Tibial nerve (tissue), 4 donors: ENCODE results near the gene CEP97. TPM values are rescaled to one million over a fixed set of nuclear protein-coding genes. Genes with fewer than 3 reads are reported as not detected.
"Not testable (repeated sequence)": the region's sequence is repeated elsewhere in the genome, so short reads cannot be mapped to it uniquely, and the experiment has no call there.

Experiments
- DNase-seq, 2 donors: peaks; one replicate each; pipeline ENCODE4 v3.0.0-alpha.2; 2019; ENCODE audit warnings: low spot score in 2 of 2
- H3K27ac ChIP-seq, 4 donors: fragments of 200-600 bp; sonication (generic) in 3 of 4; one replicate each; pipeline ENCODE4 v1.5.1; 2017 to 2019; ENCODE audit warnings: mild to moderate bottlenecking in 1 of 4
- H3K27me3 ChIP-seq, 2 donors: fragments of 200-600 bp; sonication (generic) in 1 of 2; one replicate each; pipeline versions ENCODE4 v1.5.1 to v1.6.0; 2017 to 2019
- H3K36me3 ChIP-seq, 3 donors: fragments of 200-600 bp; sonication (generic); one replicate each; pipeline ENCODE4 v1.5.1; 2018 to 2019
- H3K4me1 ChIP-seq, 4 donors: fragments of 200-600 bp; sonication (generic) in 3 of 4; one replicate each; pipeline ENCODE4 v1.5.1; 2017 to 2019
- H3K4me3 ChIP-seq, 4 donors: fragments of 200-600 bp; sonication (generic) in 3 of 4; one replicate each; pipeline ENCODE4 v1.5.1; 2017 to 2019; ENCODE audit warnings: mild to moderate bottlenecking in 1 of 4, moderate library complexity in 1 of 4
- H3K9me3 ChIP-seq, 4 donors: fragments of 200-600 bp; sonication (generic) in 3 of 4; one replicate each; pipeline ENCODE4 v1.5.1; 2017 to 2019
- EP300 ChIP-seq, 2 donors: sonication (generic); formaldehyde crosslinking; IDR thresholded peaks; one replicate each; pipeline ENCODE4 v1.6.1; 2017; ENCODE audit warnings: antibody characterized with exemption in 2 of 2, mild to moderate bottlenecking in 1 of 2
- POLR2A ChIP-seq, 2 donors: fragments of 450-650 bp; IDR thresholded peaks; one replicate each; pipeline ENCODE4 v1.6.1; 2017; ENCODE audit warnings: antibody characterized with exemption in 2 of 2, mild to moderate bottlenecking in 2 of 2, moderate library complexity in 2 of 2
- WGBS, 2 donors: methylation state at CpG; one replicate each; pipeline ENCODE4 v1.1.5; 2018; 5-methylcytosine and 5-hydroxymethylcytosine counted together
- total RNA-seq, 4 donors: library from RNA; depleted of rRNA; stranded (reverse); fragments of >200 nt; gene quantifications; one replicate each; pipeline ENCODE4 v1.1.0, GENCODE V29; 2016
- TF ChIP-seq, protein P1 (sequence below), 5 experiments: fragments of 200-600 bp in 3 of 5; fragments of 450-650 bp in 2 of 5; sonication (generic) in 3 of 5; IDR thresholded peaks; one replicate each; pipeline ENCODE4 v1.5.1; 2016 to 2019; ENCODE audit warnings: antibody characterized with exemption in 5 of 5, mild to moderate bottlenecking in 3 of 5, moderate library complexity in 2 of 5

The CEP97 gene
- total RNA-seq, 4 donors from 2014 or later, result 11.2 to 20.8 (median 14.1) TPM

DNA sequence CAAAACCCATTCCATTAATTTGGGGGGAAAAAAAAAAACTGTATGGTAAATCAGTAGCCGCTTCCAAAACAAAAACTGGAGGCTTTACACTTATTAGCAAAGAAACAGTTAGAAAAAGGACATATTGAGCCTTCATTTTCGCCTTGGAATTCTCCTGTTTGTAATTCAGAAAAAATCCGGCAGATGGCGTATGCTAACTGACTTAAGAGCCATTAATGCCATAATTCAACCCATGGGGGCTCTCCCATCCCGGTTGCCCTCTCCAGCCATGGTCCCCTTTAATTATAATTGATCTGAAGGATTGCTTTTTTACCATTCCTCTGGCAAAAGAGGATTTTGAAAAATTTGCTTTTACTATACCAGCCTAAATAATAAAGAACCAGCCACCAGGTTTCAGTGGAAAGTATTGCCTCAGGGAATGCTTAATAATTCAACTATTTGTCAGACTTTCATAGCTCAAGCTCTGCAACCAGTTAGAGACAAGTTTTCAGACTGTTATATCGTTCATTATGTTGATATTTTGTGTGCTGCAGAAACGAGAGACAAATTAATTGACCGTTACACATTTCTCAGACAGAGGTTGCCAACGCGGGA, 28.5 kb upstream of the CEP97 start:
- TF ChIP-seq EP300 (IDR thresholded peaks at IDR 0.05), result no peak
- no peak for TF ChIP-seq POLR2A (IDR thresholded peaks at IDR 0.05)
- TF ChIP-seq, protein P1, sequence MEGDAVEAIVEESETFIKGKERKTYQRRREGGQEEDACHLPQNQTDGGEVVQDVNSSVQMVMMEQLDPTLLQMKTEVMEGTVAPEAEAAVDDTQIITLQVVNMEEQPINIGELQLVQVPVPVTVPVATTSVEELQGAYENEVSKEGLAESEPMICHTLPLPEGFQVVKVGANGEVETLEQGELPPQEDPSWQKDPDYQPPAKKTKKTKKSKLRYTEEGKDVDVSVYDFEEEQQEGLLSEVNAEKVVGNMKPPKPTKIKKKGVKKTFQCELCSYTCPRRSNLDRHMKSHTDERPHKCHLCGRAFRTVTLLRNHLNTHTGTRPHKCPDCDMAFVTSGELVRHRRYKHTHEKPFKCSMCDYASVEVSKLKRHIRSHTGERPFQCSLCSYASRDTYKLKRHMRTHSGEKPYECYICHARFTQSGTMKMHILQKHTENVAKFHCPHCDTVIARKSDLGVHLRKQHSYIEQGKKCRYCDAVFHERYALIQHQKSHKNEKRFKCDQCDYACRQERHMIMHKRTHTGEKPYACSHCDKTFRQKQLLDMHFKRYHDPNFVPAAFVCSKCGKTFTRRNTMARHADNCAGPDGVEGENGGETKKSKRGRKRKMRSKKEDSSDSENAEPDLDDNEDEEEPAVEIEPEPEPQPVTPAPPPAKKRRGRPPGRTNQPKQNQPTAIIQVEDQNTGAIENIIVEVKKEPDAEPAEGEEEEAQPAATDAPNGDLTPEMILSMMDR (IDR thresholded peaks at IDR 0.05), result peak; percentile 62 to 82 (median 73)
- H3K27ac ChIP-seq, result peak overlapping the region in 2 of 4 donors; percentile 26 to 70
- H3K36me3 ChIP-seq, result no peaks in the 10 kb centered on the region
- H3K9me3 ChIP-seq, result no peaks in the 10 kb centered on the region
- 28 to 35% methylated on average over 10 of the region's 10 CpGs for WGBS, 2 donors
- H3K4me1 ChIP-seq, result peaks cover 0 to 12% (median 0%) of the 10 kb centered on the region in 4 donors
- H3K4me3 ChIP-seq, result no peak overlapping the region
- H3K27me3 ChIP-seq, result no peaks in the 10 kb centered on the region
- peak in 1 of 2 donors; percentile 88 for DNase-seq

- TF ChIP-seq EP300 (IDR thresholded peaks at IDR 0.05) (no peak), POLR2A (IDR thresholded peaks at IDR 0.05) (no peak)
- TF ChIP-seq, protein P1 (IDR thresholded peaks at IDR 0.05), result no peak
- no peaks in the 10 kb centered on the region for H3K4me1 ChIP-seq
- H3K36me3 ChIP-seq, result no peaks in the 10 kb centered on the region
- H3K9me3 ChIP-seq, result no peaks in the 10 kb centered on the region
- H3K27me3 ChIP-seq, result no peaks in the 10 kb centered on the region
- no peak overlapping the region for H3K27ac ChIP-seq
- WGBS, 2 donors, result 80 to 81% methylated on average over 7 of the region's 7 CpGs
- H3K4me3 ChIP-seq, result no peak overlapping the region
- DNase-seq, result no peak
Measured at GRCh38 chr3:101701696-101702634, 22.4 kb upstream of the CEP97 start.

DNA sequence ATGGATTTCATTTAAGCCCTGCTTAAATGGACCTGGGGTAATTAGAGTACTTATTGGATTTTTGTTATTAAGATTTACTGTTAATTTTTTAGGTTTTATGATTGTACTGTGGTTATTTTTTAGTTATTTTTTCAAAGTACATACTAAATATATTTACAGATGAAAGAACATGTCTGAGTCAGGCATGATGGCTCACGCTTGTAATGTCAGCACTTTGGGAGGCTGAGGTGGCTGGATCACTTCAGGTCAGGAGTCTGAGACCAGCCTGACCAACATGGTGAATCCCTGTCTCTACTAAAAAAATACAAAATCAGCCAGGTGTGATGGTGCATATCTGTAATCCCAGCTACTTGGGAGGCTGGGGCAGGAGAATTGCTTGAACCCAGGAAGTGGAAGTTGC, 21.7 kb upstream of the CEP97 start:
- Histone ChIP-seq H3K4me1 (no peaks in the 10 kb centered on the region), H3K36me3 (no peaks in the 10 kb centered on the region), H3K9me3 (no peaks in the 10 kb centered on the region), H3K27ac (no peak overlapping the region), H3K4me3 (no peak overlapping the region), H3K27me3 (no peaks in the 10 kb centered on the region)
- no peak for DNase-seq
- TF ChIP-seq, protein P1 (IDR thresholded peaks at IDR 0.05), result no peak
- no peak for TF ChIP-seq EP300 (IDR thresholded peaks at IDR 0.05)
- no peak for TF ChIP-seq POLR2A (IDR thresholded peaks at IDR 0.05)
- WGBS, 2 donors, result 85 to 91% methylated on average over 1 of the region's 1 CpG

GRCh38 chr3:101703169-101703568, 21.2 kb upstream of the CEP97 start:
- H3K9me3 ChIP-seq, result no peaks in the 10 kb centered on the region
- no peak overlapping the region for H3K4me3 ChIP-seq
- TF ChIP-seq, protein P1 (IDR thresholded peaks at IDR 0.05), result no peak
- TF ChIP-seq EP300 (IDR thresholded peaks at IDR 0.05), result no peak
- TF ChIP-seq POLR2A (IDR thresholded peaks at IDR 0.05), result no peak
- no peaks in the 10 kb centered on the region for H3K36me3 ChIP-seq
- 82 to 90% methylated on average over 2 of the region's 2 CpGs for WGBS, 2 donors
- DNase-seq, result no peak
- H3K27ac ChIP-seq, result no peak overlapping the region
- no peaks in the 10 kb centered on the region for H3K27me3 ChIP-seq
- H3K4me1 ChIP-seq, result no peaks in the 10 kb centered on the region

GRCh38 chr3:101704639-101705038, 19.8 kb upstream of the CEP97 start:
- not testable (repeated sequence) for H3K9me3 ChIP-seq, DNase-seq, H3K4me3 ChIP-seq, H3K27me3 ChIP-seq, H3K27ac ChIP-seq, H3K36me3 ChIP-seq, H3K4me1 ChIP-seq
- 62 to 74% methylated on average over 2 of the region's 2 CpGs for WGBS, 2 donors
